Measurements from ENCODE around the gene TPR. TPM values are rescaled to one million over a fixed set of nuclear protein-coding genes. Genes with fewer than 3 reads are reported as not detected.

TPR gene
- total RNA-seq, 1 experiment from 2014 or later = 107 TPM

GRCh38 chr1:186272486-186272885 lies 102.6 kb downstream of the TPR start:
- Histone ChIP-seq H3T11ph (ENCODE audit: low read length) (no peak overlapping the region), H3K79me2 (ENCODE audit: insufficient read depth, low read length) (no peaks in the 10 kb centered on the region), H4K5ac (ENCODE audit: insufficient read length, low read depth, low read length) (no peak overlapping the region), H3K9ac (ENCODE audit: extremely low read depth, insufficient read length, low read length) (no peak overlapping the region), H4K91ac (ENCODE audit: insufficient read length, low read depth, low read length) (no peak overlapping the region), H2BK12ac (ENCODE audit: insufficient read length, low read depth, low read length) (no peak overlapping the region), H3K18ac (ENCODE audit: insufficient read length, low read depth, low read length) (no peak overlapping the region), H2BK120ac (ENCODE audit: low read depth, low read length, poor library complexity, severe bottlenecking) (no peak overlapping the region), H2BK20ac (ENCODE audit: low read depth, low read length, poor library complexity, severe bottlenecking) (no peak overlapping the region), H3K4me2 (ENCODE audit: insufficient read depth, insufficient read length, low read length) (no peak overlapping the region), H3K27ac (ENCODE audit: insufficient read length, low read depth, low read length) (no peak overlapping the region), H3K27me3 (ENCODE audit: insufficient read depth, low read length) (no peaks in the 10 kb centered on the region), H3K23ac (ENCODE audit: insufficient read length, low read depth, low read length) (no peak overlapping the region), H4K20me1 (ENCODE audit: control insufficient read depth, insufficient read depth, insufficient read length) (no peaks in the 10 kb centered on the region), H3K4me1 (ENCODE audit: insufficient read depth, low read length) (no peaks in the 10 kb centered on the region; the same call in 1 of the 2 replicates), H3K4ac (ENCODE audit: low read depth, low read length) (no peak overlapping the region), H2AK5ac (ENCODE audit: insufficient read length, low read length) (no peak overlapping the region), H3K79me1 (ENCODE audit: insufficient read depth, low read depth, low read length, poor library complexity, severe bottlenecking) (no peaks in the 10 kb centered on the region), H3K14ac (ENCODE audit: insufficient read depth, low read length) (no peak overlapping the region), H2BK5ac (ENCODE audit: insufficient read length, low read length) (no peak overlapping the region), H4K8ac (replicated peaks; ENCODE audit: insufficient read length, low read depth, low read length) (no peak overlapping the region), H2BK15ac (ENCODE audit: low read depth, low read length) (no peak overlapping the region), H2AFZ (ENCODE audit: low read length) (no peak overlapping the region), H3K56ac (ENCODE audit: insufficient read length, low read depth, low read length) (no peak overlapping the region), H3K23me2 (ENCODE audit: insufficient read length, low read depth, low read length, poor library complexity, severe bottlenecking) (no peaks in the 10 kb centered on the region), H3K9me3 (ENCODE audit: control insufficient read depth, low read depth, low read length) (no peaks in the 10 kb centered on the region)
- no peak for TF ChIP-seq CTCF (conservative IDR thresholded peaks at IDR 0.05)
- Mint-ChIP-seq H3K36me3 (ENCODE audit: insufficient read depth in 1 of 3, low read depth in 3 of 3) (no peaks in the 10 kb centered on the region), H3K27me3 (ENCODE audit: low read depth) (no peaks in the 10 kb centered on the region), H3K9me3 (no peaks in the 10 kb centered on the region; a peak in 1 of 5 replicates), H3K4me3 (no peak overlapping the region), H3K27ac (no peak overlapping the region), H3K4me1 (peaks cover 7 to 8% of the 10 kb centered on the region in 2 experiments; a peak in 3 of 4 replicates)
- DNase-seq = no peak
- no CpG with 5 or more reads among the region's 1 CpG for WGBS (ENCODE audit: extremely low coverage, insufficient read length, low lambda C conversion rate)
